HEK293T (cell line): ENCODE data around the gene KIAA1217.

ENCODE experiments used
- FOXA1 ChIP-seq: fragments of 450-650 bp; IDR thresholded peaks from 2 replicates; pipeline ENCODE4 v1.6.1; 2016; ENCODE audit warnings: mild to moderate bottlenecking
- FOXM1 ChIP-seq: fragments of 450-650 bp; IDR thresholded peaks from 2 replicates; pipeline ENCODE4 v1.6.1; 2017; ENCODE audit warnings: mild to moderate bottlenecking, borderline replicate concordance
- HDGF ChIP-seq: fragments of 450-650 bp; IDR thresholded peaks from 2 replicates; pipeline ENCODE4 v1.6.1; 2017; ENCODE audit warnings: antibody characterized with exemption, borderline replicate concordance
- SUZ12 ChIP-seq: fragments of 450-650 bp; IDR thresholded peaks from 2 replicates; pipeline ENCODE4 v1.6.1; 2016; ENCODE audit warnings: mild to moderate bottlenecking
- ZNF384 ChIP-seq: fragments of 450-650 bp; IDR thresholded peaks from 2 replicates; pipeline ENCODE4 v1.6.1; 2016
- TF ChIP-seq, protein P1 (sequence below): fragments of 450-650 bp; IDR thresholded peaks from 2 replicates; pipeline ENCODE4 v1.6.1; 2016

DNA sequence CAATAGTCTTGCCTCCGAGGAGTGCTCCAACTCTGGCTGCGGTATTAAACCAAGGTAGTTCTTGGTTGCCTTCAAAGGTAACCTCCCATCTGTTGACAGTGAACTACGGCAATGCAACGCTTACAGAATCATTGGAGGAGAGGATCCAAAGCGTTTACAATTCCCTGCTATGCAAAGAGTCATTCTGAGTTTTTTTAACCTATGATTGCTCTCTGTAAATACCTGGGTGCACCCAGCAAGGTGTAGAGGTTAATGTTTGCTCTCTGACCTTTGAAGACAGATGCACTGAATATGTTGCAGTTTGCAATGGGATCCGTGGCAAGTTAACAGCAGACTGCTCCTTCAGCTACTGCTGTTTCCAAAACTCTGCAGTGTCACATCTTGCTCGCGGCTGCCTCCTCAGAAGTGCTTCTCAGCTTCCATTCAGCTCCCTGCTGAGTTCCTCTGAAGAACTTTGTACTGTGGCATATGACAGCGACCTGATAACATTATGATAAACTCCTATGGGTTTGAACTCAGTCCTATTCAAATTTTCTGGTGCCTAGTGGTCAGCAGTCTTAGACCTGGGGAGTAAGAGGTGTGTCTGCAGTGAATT is 29.0 kb downstream of the KIAA1217 start:
- TF ChIP-seq, protein P1, sequence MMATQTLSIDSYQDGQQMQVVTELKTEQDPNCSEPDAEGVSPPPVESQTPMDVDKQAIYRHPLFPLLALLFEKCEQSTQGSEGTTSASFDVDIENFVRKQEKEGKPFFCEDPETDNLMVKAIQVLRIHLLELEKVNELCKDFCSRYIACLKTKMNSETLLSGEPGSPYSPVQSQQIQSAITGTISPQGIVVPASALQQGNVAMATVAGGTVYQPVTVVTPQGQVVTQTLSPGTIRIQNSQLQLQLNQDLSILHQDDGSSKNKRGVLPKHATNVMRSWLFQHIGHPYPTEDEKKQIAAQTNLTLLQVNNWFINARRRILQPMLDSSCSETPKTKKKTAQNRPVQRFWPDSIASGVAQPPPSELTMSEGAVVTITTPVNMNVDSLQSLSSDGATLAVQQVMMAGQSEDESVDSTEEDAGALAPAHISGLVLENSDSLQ: no peak
- no peak for TF ChIP-seq SUZ12
- TF ChIP-seq ZNF384: no peak
- no peak for TF ChIP-seq FOXM1
- TF ChIP-seq FOXA1: no peak
- no peak for TF ChIP-seq HDGF
